GM10266 (cell line): ENCODE results near the gene ST6GAL1.
A peak's percentile ranks its signal among the peaks of the same experiment; 100 is the strongest.
"Not testable (repeated sequence)": the region's sequence is repeated elsewhere in the genome, so short reads cannot be mapped to it uniquely, and the experiment has no call there.

Source experiments
- DNase-seq: peaks from one replicate; pipeline ENCODE4 v3.0.0; 2012; ENCODE audit errors: extremely low spot score
- CTCF ChIP-seq: IDR thresholded peaks from 2 replicates; pipeline ENCODE4 v1.5.1; 2012; ENCODE audit warnings: mild to moderate bottlenecking, low read depth; ENCODE audit not compliant: control insufficient read depth, insufficient read depth; ENCODE audit errors: missing control alignments

ST6GAL1 gene

GRCh38 chr3:186960347-186960746 is 30.0 kb downstream of the ST6GAL1 start:
- TF ChIP-seq CTCF, result no peak
- DNase-seq, result no peak

DNA sequence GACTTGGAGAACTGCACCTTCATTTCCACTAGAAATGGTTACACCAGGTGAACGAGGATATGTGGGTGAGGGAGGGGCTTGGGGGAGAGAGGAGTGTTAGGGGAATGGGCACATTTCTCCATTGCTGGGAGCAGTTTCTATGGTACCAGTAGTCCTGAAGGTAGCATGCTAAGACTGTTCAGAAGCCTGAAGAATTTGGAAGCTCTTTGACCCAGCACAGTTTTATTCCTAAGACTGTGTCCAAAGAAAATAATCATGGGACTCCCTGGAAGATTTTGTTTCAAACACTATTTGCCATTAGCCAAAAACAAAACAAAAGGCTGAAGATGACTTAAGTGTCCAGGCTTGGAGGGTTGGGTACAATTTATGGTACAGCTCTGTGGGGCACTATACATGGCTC is 32.1 kb downstream of the ST6GAL1 start:
- no peak for DNase-seq

DNA sequence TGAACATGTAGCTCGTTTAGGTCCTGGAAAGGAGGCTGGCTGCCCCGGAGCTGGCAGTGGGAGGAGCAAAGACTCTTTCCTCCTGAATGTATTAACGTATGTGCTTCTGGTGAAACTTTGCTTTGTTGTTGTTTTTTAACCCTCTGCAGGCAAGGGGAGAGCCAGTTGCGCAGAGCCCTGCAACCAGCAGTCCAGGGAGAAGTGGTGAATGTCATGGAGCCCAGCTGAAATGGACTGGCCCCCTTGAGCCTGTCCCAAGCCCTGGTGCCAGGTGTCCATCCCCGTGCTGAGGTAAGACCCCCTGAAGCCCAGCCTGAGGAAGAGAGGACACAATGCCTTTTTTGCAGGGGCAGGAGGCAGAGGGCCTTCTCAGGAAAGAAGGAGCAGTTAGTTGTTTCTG is 33.3 kb downstream of the ST6GAL1 start:
- DNase-seq, result no peak

More for the DNA sequence above, 32.1 kb downstream of the ST6GAL1 start:
- no peak for TF ChIP-seq CTCF

GRCh38 chr3:186964071-186964470 is 33.7 kb downstream of the ST6GAL1 start:
- DNase-seq, result no peak
- TF ChIP-seq CTCF, result no peak

More for the DNA sequence above, 33.3 kb downstream of the ST6GAL1 start:
- no peak for TF ChIP-seq CTCF

DNA sequence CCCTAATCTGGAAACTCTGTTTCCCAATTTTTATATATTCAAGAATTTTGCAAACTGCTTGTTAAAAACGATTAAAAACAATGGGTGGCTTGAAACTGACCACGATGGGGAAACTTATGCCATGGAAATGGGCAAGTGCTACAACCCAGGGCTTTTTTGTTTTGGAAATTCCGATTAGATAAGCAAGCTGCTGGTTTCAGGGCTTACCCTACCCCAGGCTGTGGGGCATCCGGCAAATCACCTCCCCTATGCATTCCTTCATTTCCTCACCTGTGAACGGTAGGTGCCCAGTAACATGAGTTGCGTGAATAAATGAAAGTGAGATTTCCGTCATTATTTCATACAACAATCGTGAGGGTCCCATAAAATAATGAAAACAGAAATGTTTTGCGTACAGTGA is 34.3 kb downstream of the ST6GAL1 start:
- no peak for DNase-seq
- no peak for TF ChIP-seq CTCF

DNA sequence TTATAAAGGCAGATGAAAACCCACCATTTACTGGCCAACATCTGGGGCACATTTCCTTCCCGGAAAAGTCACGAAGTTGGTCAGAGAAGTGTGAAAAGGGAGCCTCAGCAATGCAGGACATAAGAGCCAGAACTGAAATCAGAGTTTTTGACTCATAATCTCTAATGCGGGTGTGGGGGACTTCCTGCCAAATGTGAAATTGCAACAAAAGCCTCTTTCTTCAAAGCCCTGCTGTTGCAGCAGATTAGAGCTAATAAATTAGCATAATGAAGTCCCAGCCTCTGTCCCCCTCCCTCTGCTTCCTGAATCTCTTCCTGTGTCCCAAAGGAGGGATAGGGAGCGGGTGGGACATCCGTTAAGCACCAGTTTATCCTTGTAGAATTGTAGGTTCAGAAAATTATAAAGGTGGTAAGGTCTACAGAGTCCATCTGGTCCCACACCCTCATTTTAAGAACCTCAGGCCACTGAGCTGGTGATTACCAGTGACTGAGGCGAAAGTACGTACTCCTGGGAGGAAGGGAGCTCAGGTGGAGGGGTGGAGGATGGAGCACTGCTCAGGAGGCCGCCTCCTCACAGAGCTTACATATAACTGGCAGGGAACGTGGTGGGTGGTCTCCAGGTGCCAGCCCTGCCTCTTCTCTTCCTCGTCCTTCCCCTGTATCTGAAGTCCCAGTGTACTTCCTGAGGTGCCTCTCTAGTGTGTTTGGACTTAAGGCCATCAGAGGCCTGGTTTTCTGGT is 35.0 kb downstream of the ST6GAL1 start:
- DNase-seq, result peak; percentile 54

GRCh38 chr3:186966406-186966805 is 36.1 kb downstream of the ST6GAL1 start:
- DNase-seq, result no peak
- no peak for TF ChIP-seq CTCF

More for the DNA sequence above, 35.0 kb downstream of the ST6GAL1 start:
- no peak for TF ChIP-seq CTCF

DNA sequence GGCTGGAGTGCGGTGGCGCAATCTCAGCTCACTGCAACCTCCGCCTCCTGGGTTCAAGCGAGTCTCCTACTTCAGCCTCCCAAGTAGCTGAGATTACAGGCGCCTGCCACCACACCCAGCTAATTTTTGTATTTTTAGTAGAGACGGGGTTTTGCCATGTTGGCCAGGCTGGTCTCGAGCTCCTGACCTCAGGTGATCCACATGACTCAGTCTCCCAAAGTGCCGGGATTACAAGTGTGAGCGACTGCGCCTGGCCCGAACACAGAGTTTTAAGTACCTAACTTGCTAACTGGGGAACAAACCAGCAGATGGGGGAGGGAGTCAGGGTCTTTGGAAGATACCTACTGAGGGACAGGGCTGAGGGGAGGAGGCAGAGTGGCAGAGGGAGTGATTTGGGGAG is 36.9 kb downstream of the ST6GAL1 start:
- DNase-seq, result not testable (repeated sequence)
